PFSK-1 (cell line): Measurements from ENCODE around the gene CCND2.

Experiments used
- FOXP2 ChIP-seq: optimal IDR thresholded peaks from 2 replicates; pipeline ENCODE3; 2011; ENCODE audit warnings: borderline replicate concordance, control low read depth, inconsistent platforms; ENCODE audit not compliant: insufficient read depth; ENCODE audit errors: extremely low read length, extremely low read depth
- POLR2AphosphoS5 ChIP-seq: IDR thresholded peaks from 2 replicates; pipeline ENCODE4 v1.6.1; 2012; ENCODE audit warnings: low read depth, mild to moderate bottlenecking, control low read depth, low read length, moderate library complexity
- SIN3A ChIP-seq: IDR thresholded peaks from 2 replicates; pipeline ENCODE4 v1.6.1; 2012; ENCODE audit warnings: mild to moderate bottlenecking, low read length, moderate library complexity, borderline replicate concordance; ENCODE audit not compliant: insufficient read depth
- TAF1 ChIP-seq: IDR thresholded peaks from 2 replicates; pipeline ENCODE4 v1.6.1; 2012; ENCODE audit warnings: low read length, control low read depth, borderline replicate concordance; ENCODE audit not compliant: insufficient read depth
- TF ChIP-seq, protein P1 (sequence below), 2 experiments: IDR thresholded peaks; 2 replicates each; pipeline versions ENCODE4 v1.6.1 to v1.8.0; 2011 to 2012; ENCODE audit warnings: low read depth in 2 of 2, low read length in 2 of 2, control low read depth in 1 of 2, inconsistent platforms in 1 of 2, mild to moderate bottlenecking in 1 of 2, moderate library complexity in 1 of 2; ENCODE audit not compliant: insufficient read depth in 1 of 2

CCND2 gene

DNA sequence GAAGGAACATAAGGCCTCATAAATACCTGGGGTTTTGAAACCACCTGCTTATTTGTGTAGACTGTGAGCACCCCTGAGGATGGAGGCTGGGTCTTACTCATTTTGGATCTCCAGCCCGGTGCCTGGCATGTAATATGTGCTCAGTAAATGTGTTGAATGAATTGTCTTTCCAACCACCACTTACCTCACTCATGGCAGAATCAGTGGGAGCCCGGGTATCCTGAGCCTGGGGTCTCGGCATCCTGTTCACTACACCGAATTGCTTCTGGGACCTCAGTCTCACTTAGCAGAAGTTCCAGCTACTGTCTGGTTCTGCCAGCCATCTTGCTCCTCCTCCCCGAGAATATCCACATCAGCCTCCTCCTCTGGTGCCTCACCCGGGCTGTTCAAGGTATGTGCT, 43.0 kb upstream of the CCND2 start:
- no peak for TF ChIP-seq FOXP2
- TF ChIP-seq POLR2AphosphoS5: no peak
- TF ChIP-seq, protein P1, sequence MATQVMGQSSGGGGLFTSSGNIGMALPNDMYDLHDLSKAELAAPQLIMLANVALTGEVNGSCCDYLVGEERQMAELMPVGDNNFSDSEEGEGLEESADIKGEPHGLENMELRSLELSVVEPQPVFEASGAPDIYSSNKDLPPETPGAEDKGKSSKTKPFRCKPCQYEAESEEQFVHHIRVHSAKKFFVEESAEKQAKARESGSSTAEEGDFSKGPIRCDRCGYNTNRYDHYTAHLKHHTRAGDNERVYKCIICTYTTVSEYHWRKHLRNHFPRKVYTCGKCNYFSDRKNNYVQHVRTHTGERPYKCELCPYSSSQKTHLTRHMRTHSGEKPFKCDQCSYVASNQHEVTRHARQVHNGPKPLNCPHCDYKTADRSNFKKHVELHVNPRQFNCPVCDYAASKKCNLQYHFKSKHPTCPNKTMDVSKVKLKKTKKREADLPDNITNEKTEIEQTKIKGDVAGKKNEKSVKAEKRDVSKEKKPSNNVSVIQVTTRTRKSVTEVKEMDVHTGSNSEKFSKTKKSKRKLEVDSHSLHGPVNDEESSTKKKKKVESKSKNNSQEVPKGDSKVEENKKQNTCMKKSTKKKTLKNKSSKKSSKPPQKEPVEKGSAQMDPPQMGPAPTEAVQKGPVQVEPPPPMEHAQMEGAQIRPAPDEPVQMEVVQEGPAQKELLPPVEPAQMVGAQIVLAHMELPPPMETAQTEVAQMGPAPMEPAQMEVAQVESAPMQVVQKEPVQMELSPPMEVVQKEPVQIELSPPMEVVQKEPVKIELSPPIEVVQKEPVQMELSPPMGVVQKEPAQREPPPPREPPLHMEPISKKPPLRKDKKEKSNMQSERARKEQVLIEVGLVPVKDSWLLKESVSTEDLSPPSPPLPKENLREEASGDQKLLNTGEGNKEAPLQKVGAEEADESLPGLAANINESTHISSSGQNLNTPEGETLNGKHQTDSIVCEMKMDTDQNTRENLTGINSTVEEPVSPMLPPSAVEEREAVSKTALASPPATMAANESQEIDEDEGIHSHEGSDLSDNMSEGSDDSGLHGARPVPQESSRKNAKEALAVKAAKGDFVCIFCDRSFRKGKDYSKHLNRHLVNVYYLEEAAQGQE (IDR thresholded peaks at IDR 0.05; ENCODE audit: insufficient read depth in 1 of 2, low read depth in 2 of 2, low read length in 2 of 2): no peak
- TF ChIP-seq SIN3A: no peak
- TF ChIP-seq TAF1: no peak

DNA sequence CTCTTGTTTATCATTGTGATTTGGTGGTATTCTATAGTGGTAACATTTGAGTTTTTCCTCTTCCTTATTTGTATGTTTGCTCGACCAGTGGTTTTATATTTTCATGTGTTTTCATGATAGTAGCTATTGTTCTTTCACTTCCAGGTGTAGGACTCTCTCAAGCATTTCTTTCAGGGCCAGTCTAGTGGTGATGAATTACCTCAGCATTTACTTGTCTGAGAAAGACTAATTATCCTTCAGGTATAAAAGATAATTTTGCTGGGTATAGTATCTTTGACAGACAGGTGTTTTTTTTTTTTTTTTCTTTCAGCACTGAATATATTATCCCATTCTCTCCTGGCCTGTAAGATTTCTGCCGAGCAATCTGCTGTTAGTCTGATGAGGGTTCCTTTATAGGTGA, 35.0 kb upstream of the CCND2 start:
- TF ChIP-seq SIN3A (no peak), TAF1 (no peak), POLR2AphosphoS5 (no peak), FOXP2 (no peak)
- TF ChIP-seq, protein P1 (IDR thresholded peaks at IDR 0.05; ENCODE audit: insufficient read depth in 1 of 2, low read depth in 2 of 2, low read length in 2 of 2): no peak

DNA sequence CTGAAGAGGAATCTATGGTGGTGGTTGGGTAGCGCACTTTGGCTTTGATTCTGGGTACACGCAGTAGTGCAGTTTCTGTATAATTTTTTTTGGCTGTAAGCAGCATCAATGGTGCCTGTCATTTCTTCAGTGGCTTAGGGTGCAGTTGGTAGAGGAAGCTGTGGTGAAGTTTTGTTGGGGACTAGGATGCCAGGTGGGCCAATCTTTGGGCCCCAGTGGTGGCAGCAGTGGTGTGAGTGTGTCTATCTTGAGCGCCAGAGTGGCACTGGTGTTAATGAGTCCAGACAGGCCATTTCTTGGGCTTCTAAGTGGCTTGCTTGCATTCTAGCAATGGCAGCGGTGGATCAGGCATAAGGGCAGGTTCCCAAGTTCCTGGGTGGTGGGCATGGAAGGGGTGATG, 33.8 kb upstream of the CCND2 start:
- TF ChIP-seq, protein P1 (IDR thresholded peaks at IDR 0.05; ENCODE audit: insufficient read depth in 1 of 2, low read depth in 2 of 2, low read length in 2 of 2): no peak
- TF ChIP-seq SIN3A (no peak), TAF1 (no peak), FOXP2 (no peak), POLR2AphosphoS5 (no peak)

DNA sequence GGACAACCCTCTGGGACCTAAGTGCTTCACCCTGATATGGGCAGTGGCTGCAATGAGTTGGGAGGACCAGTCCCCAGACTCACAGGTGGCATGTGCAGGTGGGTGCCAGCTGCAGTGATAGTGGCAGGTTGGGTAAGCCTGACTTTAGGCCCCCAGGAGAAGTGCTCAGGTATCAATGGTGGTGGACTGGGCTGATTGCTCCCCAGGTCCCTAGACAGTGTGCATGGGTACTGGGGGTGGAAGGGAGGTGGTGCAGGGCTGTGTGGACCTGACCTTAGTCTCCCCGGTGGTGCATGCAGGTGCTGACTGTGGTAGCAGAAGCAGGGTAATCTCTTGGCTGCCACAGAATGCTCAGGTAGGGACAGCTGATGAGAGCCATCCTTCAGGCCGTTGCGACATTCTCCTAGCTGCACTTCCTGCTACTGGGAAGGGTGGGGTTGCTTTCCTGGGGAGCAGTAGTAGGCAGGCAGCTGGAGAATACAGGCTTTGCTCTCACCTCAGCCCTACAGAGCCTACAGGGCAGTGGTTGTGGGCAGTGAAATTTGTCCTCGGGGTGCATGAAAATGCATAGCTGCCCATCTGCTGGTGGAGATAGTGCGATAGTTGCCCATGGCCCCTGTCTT, 33.3 kb upstream of the CCND2 start:
- TF ChIP-seq FOXP2 (no peak), TAF1 (no peak), SIN3A (no peak), POLR2AphosphoS5 (no peak)
- TF ChIP-seq, protein P1 (IDR thresholded peaks at IDR 0.05; ENCODE audit: insufficient read depth in 1 of 2, low read depth in 2 of 2, low read length in 2 of 2): no peak

DNA sequence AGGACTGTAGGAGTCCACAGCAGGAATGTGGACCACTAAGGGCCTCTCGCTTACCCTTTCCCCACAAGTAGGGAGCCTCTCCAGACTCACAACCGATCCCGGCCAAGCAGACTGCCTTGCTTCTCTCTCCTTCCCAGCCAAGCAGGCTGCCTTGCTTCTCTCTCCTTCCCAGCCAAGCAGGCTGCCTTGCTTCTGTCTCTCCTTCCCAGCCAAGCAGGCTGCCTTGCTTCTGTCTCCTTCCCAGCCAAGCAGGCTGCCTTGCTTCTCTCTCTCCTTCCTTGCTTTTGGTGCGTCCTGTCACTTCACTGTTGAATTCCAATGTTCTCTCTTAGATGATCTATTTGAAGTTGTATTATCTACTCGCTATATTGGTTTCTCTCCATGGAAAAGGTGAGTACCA, 32.6 kb upstream of the CCND2 start:
- TF ChIP-seq POLR2AphosphoS5 (no peak), SIN3A (no peak), TAF1 (no peak), FOXP2 (no peak)
- TF ChIP-seq, protein P1 (IDR thresholded peaks at IDR 0.05; ENCODE audit: insufficient read depth in 1 of 2, low read depth in 2 of 2, low read length in 2 of 2): no peak
